Kidney (tissue), 14 donors: ENCODE measurements around the gene PPP2R5E. TPM values are rescaled to one million over a fixed set of nuclear protein-coding genes. Genes with fewer than 3 reads are reported as not detected.

Experiments
- DNase-seq, 5 donors: peaks; one replicate each; pipeline ENCODE4 v3.0.0-alpha.2; 2013 to 2020
- FAIRE-seq: peaks from 2 replicates; lab custom pipeline; 2012; peaks lifted over from hg19 to GRCh38; lab: Jason Lieb, UNC
- H3K27ac ChIP-seq, 2 donors: one replicate each; pipeline ENCODE4 v1.7.0; 2013; ENCODE audit warnings: low read depth in 2 of 2, low read length in 2 of 2, inconsistent platforms in 1 of 2
- H3K27me3 ChIP-seq: one replicate; pipeline ENCODE4 v1.7.1; 2013; ENCODE audit warnings: low read length, inconsistent platforms; ENCODE audit not compliant: control insufficient read depth, insufficient read depth
- H3K36me3 ChIP-seq, 3 donors: one replicate each; pipeline versions ENCODE4 v1.7.0 to v1.7.1; 2013; ENCODE audit warnings: low read length in 3 of 3, control low read depth in 1 of 3, inconsistent platforms in 1 of 3; ENCODE audit not compliant: insufficient read depth in 3 of 3, control insufficient read depth in 2 of 3
- H3K4me1 ChIP-seq, 3 donors: one replicate each; pipeline versions ENCODE4 v1.7.0 to v1.7.1; 2013; ENCODE audit warnings: low read length in 3 of 3, inconsistent platforms in 1 of 3, low read depth in 1 of 3; ENCODE audit not compliant: control insufficient read depth in 2 of 3, insufficient read depth in 2 of 3
- H3K4me3 ChIP-seq, 3 donors: one replicate each; pipeline versions ENCODE4 v1.7.0 to v1.8.1; 2013; ENCODE audit warnings: low read length in 3 of 3, control low read depth in 1 of 3, inconsistent platforms in 1 of 3
- H3K9ac ChIP-seq, 3 donors: one replicate each; pipeline versions ENCODE4 v1.7.0 to v1.7.1; 2013; ENCODE audit warnings: low read length in 3 of 3, control low read depth in 1 of 3, inconsistent platforms in 1 of 3
- H3K9me3 ChIP-seq, 3 donors: one replicate each; pipeline versions ENCODE4 v1.7.0 to v1.7.1; 2013; ENCODE audit warnings: low read length in 3 of 3, control low read depth in 1 of 3, inconsistent platforms in 1 of 3; ENCODE audit not compliant: control insufficient read depth in 2 of 3, insufficient read depth in 1 of 3
- intact Hi-C: fragments of 100-400 bp; cut with DNase I; formaldehyde crosslinking; loops from one replicate; pipeline ENCODE4 v1.11.1; 2022
- polyA plus RNA-seq: library from polyadenylated mRNA; stranded (reverse); fragments of 350-450 nt; fragmentation: Illumina TruSeq; extraction: RNeasy Lipid Tissue Mini Kit (QIAGEN cat#74804); gene quantifications from one replicate; pipeline ENCODE4 v1.2.3, GENCODE V29; 2014; ENCODE audit warnings: low read depth, low replicate concordance; ENCODE audit not compliant: insufficient read depth
- total RNA-seq: library from RNA; stranded (reverse); fragmentation: NEBNext Ultra II Directional; extraction: Animal tissue kit (Norgen Biotek cat#: 25700); gene quantifications from one replicate; pipeline ENCODE4 v1.2.1, GENCODE V29; 2021
- TF ChIP-seq, protein P1 (sequence below): IDR thresholded peaks from 3 replicates; pipeline ENCODE4 v1.5.1; 2012; ENCODE audit warnings: mild to moderate bottlenecking, moderate library complexity, borderline replicate concordance; ENCODE audit not compliant: insufficient read depth; ENCODE audit errors: extremely low read depth
- donor health status: control.
- donor health status: control.
- donor health status: control.
- donor health status: control.
- donor health status: control.
- donor health status: DM: yes; HTN: yes; CAD: no.
- donor health status: Normal renal cell carcinoma (clear cell type).

Gene PPP2R5E
- total and polyA plus RNA-seq, 2 donors from 2014 or later: 9.7 to 46.5 TPM

DNA sequence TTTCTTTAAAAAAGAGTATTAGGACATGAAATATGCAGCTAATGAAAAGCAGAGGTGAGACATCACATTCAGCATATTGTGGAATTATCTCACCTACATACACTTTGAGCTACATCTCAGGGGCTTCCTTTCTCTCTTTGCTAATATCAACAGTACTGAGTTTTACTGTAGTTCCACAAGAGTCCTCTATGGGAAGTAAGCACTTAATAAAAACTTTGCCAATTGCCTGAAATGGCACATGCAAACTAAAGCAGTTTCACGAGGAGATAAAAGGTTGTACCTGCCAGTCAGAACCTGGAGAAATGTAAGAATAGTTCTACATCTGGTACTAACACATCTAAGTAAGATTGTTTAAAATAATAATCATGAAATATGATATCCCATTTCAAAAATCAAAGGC, 150.9 kb downstream of the PPP2R5E start:
- intact Hi-C loops: loop anchor here (10.0 kb wide), 1 partner anchor 233 kb away; no protein-coding TSS in a partner anchor
- H3K27ac ChIP-seq: no peak overlapping the region
- no peak for DNase-seq
- no peaks in the 10 kb centered on the region for H3K4me1 ChIP-seq
- H3K4me3 ChIP-seq: no peak overlapping the region
- no peak overlapping the region for H3K9ac ChIP-seq
- H3K36me3 ChIP-seq: peaks cover 0 to 6% (median 5%) of the 10 kb centered on the region in 3 donors
- no peak for FAIRE-seq
- TF ChIP-seq, protein P1, sequence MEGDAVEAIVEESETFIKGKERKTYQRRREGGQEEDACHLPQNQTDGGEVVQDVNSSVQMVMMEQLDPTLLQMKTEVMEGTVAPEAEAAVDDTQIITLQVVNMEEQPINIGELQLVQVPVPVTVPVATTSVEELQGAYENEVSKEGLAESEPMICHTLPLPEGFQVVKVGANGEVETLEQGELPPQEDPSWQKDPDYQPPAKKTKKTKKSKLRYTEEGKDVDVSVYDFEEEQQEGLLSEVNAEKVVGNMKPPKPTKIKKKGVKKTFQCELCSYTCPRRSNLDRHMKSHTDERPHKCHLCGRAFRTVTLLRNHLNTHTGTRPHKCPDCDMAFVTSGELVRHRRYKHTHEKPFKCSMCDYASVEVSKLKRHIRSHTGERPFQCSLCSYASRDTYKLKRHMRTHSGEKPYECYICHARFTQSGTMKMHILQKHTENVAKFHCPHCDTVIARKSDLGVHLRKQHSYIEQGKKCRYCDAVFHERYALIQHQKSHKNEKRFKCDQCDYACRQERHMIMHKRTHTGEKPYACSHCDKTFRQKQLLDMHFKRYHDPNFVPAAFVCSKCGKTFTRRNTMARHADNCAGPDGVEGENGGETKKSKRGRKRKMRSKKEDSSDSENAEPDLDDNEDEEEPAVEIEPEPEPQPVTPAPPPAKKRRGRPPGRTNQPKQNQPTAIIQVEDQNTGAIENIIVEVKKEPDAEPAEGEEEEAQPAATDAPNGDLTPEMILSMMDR: no peak
- no peaks in the 10 kb centered on the region for H3K27me3 ChIP-seq
- no peaks in the 10 kb centered on the region for H3K9me3 ChIP-seq

DNA sequence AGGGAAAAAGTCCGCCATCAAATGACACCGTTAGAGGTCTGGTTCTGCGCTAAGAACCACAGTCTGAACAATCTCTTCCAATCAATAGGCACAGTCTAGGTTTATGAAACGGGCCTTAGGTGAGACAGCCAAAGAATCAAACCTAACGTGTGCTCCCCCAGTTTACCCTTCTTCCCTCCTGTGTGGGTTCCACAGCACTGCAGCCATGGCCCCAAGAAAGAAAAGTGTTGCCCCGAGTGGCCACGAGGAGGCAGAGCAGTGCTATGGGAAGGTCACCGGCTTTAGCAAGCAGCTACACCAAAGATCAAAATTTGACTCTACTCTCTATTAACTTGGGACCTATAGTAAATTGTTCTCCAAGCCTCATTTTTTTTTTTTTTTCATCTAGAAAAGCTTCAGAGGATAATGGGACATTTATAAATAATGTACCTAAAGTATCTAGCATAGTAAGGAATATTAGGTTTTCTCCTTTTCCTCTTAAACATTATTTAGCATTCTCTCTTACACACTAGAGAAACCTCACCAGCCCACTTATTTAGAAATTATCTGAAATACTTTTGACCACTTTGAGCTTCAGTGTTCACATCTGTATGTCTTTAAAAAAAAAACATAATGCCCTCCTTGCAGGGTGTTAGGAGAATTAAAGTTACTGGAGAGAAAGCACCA, 154.3 kb downstream of the PPP2R5E start:
- Histone ChIP-seq H3K27me3 (no peaks in the 10 kb centered on the region), H3K4me3 (no peak overlapping the region), H3K9me3 (no peaks in the 10 kb centered on the region), H3K36me3 (peaks cover 3 to 14% (median 9%) of the 10 kb centered on the region in 3 donors), H3K4me1 (no peaks in the 10 kb centered on the region), H3K27ac (no peak overlapping the region), H3K9ac (no peak overlapping the region)
- TF ChIP-seq, protein P1: peak; percentile 82
- intact Hi-C loops: loop anchor here (10.0 kb wide), 2 partner anchors 156 to 376 kb away; partner anchors contain the start of gene PPP2R5E
- FAIRE-seq: no peak
- DNase-seq: peak; percentile 45 to 68 (median 55)

DNA sequence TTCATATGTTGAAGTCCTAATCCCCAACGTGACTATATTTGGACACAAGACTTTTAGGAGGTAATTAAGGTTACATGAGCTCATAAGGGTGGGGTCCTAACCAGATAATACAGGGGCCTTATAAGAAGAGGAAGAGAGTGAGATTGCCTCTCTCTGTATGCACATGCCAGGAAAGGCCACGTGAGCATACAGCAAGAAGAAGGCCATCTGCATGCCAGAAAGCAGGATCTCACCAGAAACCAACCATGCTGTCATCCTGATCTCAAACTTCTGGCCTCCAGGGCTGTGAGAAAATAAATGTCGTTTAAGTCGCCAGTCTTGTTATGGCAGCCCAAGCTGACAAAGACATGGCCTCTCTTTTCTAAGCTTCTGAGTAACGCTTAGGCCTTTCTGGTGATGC, 155.5 kb downstream of the PPP2R5E start:
- intact Hi-C loops: loop anchor here (10.0 kb wide), 2 partner anchors 157 to 377 kb away; partner anchors contain the start of gene PPP2R5E
- Histone ChIP-seq H3K4me1 (no peaks in the 10 kb centered on the region), H3K9me3 (no peaks in the 10 kb centered on the region), H3K9ac (no peak overlapping the region), H3K36me3 (peaks cover 3 to 11% (median 10%) of the 10 kb centered on the region in 3 donors), H3K4me3 (no peak overlapping the region), H3K27ac (no peak overlapping the region), H3K27me3 (no peaks in the 10 kb centered on the region)
- FAIRE-seq (no peak), DNase-seq (no peak)
- TF ChIP-seq, protein P1: no peak
